ENCODE data around the gene MFAP2.

GRCh38 chr1:16973215-16973614 is 7.2 kb downstream of the MFAP2 start:
- TF ChIP-seq, protein P1, sequence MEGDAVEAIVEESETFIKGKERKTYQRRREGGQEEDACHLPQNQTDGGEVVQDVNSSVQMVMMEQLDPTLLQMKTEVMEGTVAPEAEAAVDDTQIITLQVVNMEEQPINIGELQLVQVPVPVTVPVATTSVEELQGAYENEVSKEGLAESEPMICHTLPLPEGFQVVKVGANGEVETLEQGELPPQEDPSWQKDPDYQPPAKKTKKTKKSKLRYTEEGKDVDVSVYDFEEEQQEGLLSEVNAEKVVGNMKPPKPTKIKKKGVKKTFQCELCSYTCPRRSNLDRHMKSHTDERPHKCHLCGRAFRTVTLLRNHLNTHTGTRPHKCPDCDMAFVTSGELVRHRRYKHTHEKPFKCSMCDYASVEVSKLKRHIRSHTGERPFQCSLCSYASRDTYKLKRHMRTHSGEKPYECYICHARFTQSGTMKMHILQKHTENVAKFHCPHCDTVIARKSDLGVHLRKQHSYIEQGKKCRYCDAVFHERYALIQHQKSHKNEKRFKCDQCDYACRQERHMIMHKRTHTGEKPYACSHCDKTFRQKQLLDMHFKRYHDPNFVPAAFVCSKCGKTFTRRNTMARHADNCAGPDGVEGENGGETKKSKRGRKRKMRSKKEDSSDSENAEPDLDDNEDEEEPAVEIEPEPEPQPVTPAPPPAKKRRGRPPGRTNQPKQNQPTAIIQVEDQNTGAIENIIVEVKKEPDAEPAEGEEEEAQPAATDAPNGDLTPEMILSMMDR (IDR thresholded peaks at IDR 0.05), result no peak
- no peak for TF ChIP-seq POLR2A (IDR thresholded peaks at IDR 0.05)
